Measurements from ENCODE around the gene MED25. TPM values are rescaled to one million over a fixed set of nuclear protein-coding genes. Genes with fewer than 3 reads are reported as not detected.

The MED25 gene
- total RNA-seq, 4 donors from 2014 or later: 15.2 to 30.5 (median 16.4) TPM

GRCh38 chr19:49805822-49806619, 12.1 kb upstream of the MED25 start:
- TF ChIP-seq CTCF (IDR thresholded peaks at IDR 0.05; ENCODE audit: low read depth): no peak

- no peak for TF ChIP-seq CTCF (IDR thresholded peaks at IDR 0.05; ENCODE audit: low read depth)
Observed at GRCh38 chr19:49806620-49806959, 11.5 kb upstream of the MED25 start.

GRCh38 chr19:49807058-49807903, 10.8 kb upstream of the MED25 start:
- TF ChIP-seq CTCF (IDR thresholded peaks at IDR 0.05; ENCODE audit: low read depth): no peak

GRCh38 chr19:49807904-49808675, 10.0 kb upstream of the MED25 start:
- TF ChIP-seq CTCF (IDR thresholded peaks at IDR 0.05; ENCODE audit: low read depth): no peak

- TF ChIP-seq CTCF (IDR thresholded peaks at IDR 0.05; ENCODE audit: low read depth): no peak
Observed at GRCh38 chr19:49808711-49809159, 9.4 kb upstream of the MED25 start.

- TF ChIP-seq CTCF (IDR thresholded peaks at IDR 0.05; ENCODE audit: low read depth): no peak
Observed at GRCh38 chr19:49809160-49809940, 8.7 kb upstream of the MED25 start.

Data from subcutaneous adipose tissue (tissue), 4 donors.